ENCODE results near the gene TRIML1. TPM values are rescaled to one million over a fixed set of nuclear protein-coding genes. Genes with fewer than 3 reads are reported as not detected.

Gene TRIML1
- total and polyA plus RNA-seq, 9 donors: not detected

GRCh38 chr4:188177997-188178675, 38.9 kb downstream of the TRIML1 start:
- WGBS, 3 donors: 89 to 96% (median 89%) methylated on average over 5 of the region's 5 CpGs
- H3K27me3 ChIP-seq: no peaks in the 10 kb centered on the region
- no peak overlapping the region for H3K27ac ChIP-seq
- no peak overlapping the region for H3K4me3 ChIP-seq
- intact Hi-C loops (cut with DNase I): no loop called here
- H3K9me3 ChIP-seq: no peaks in the 10 kb centered on the region
- no peak for DNase-seq
- TF ChIP-seq EP300 (IDR thresholded peaks at IDR 0.05): no peak
- no peak for TF ChIP-seq POLR2A (IDR thresholded peaks at IDR 0.05)
- TF ChIP-seq CTCF (IDR thresholded peaks at IDR 0.05): no peak
- H3K4me1 ChIP-seq (ENCODE audit: insufficient read depth): no peaks in the 10 kb centered on the region
- no peaks in the 10 kb centered on the region for H3K36me3 ChIP-seq

- H3K36me3 ChIP-seq: no peaks in the 10 kb centered on the region
- TF ChIP-seq POLR2A (IDR thresholded peaks at IDR 0.05) (no peak), CTCF (IDR thresholded peaks at IDR 0.05) (no peak), EP300 (IDR thresholded peaks at IDR 0.05) (no peak)
- no peak overlapping the region for H3K4me3 ChIP-seq
- DNase-seq: no peak
- H3K9me3 ChIP-seq: no peaks in the 10 kb centered on the region
- no peaks in the 10 kb centered on the region for H3K4me1 ChIP-seq (ENCODE audit: insufficient read depth)
- no peaks in the 10 kb centered on the region for H3K27me3 ChIP-seq
- intact Hi-C loops (cut with DNase I): no loop called here
- 91 to 96% (median 93%) methylated on average over 28 of the region's 28 CpGs for WGBS, 3 donors
- H3K27ac ChIP-seq: no peak overlapping the region
Measured at GRCh38 chr4:188178806-188179205, 39.6 kb downstream of the TRIML1 start.

GRCh38 chr4:188187106-188187505, 47.9 kb downstream of the TRIML1 start:
- no peaks in the 10 kb centered on the region for H3K4me1 ChIP-seq (ENCODE audit: insufficient read depth)
- WGBS, 3 donors: 79 to 93% (median 89%) methylated on average over 2 of the region's 2 CpGs
- no peaks in the 10 kb centered on the region for H3K9me3 ChIP-seq
- DNase-seq: no peak
- intact Hi-C loops (cut with DNase I): no loop called here
- no peaks in the 10 kb centered on the region for H3K36me3 ChIP-seq
- H3K27ac ChIP-seq: no peak overlapping the region
- TF ChIP-seq EP300 (IDR thresholded peaks at IDR 0.05) (no peak), CTCF (IDR thresholded peaks at IDR 0.05) (no peak), POLR2A (IDR thresholded peaks at IDR 0.05) (no peak)
- no peaks in the 10 kb centered on the region for H3K27me3 ChIP-seq
- H3K4me3 ChIP-seq: no peak overlapping the region

- Histone ChIP-seq H3K4me3 (no peak overlapping the region), H3K36me3 (no peaks in the 10 kb centered on the region), H3K9me3 (no peaks in the 10 kb centered on the region), H3K4me1 (ENCODE audit: insufficient read depth) (no peaks in the 10 kb centered on the region), H3K27ac (no peak overlapping the region), H3K27me3 (no peaks in the 10 kb centered on the region)
- 29 to 39% (median 36%) methylated on average over 3 of the region's 3 CpGs for WGBS, 3 donors
- DNase-seq: no peak
- no peak for TF ChIP-seq EP300 (IDR thresholded peaks at IDR 0.05)
- TF ChIP-seq POLR2A (IDR thresholded peaks at IDR 0.05): no peak
- TF ChIP-seq CTCF (IDR thresholded peaks at IDR 0.05): no peak
- intact Hi-C loops (cut with DNase I): no loop called here
Measured at GRCh38 chr4:188190461-188190860, 51.2 kb downstream of the TRIML1 start.

Measured in ovary (tissue), 9 donors.